Measurements from ENCODE around the gene UBE2L6.

The UBE2L6 gene

DNA sequence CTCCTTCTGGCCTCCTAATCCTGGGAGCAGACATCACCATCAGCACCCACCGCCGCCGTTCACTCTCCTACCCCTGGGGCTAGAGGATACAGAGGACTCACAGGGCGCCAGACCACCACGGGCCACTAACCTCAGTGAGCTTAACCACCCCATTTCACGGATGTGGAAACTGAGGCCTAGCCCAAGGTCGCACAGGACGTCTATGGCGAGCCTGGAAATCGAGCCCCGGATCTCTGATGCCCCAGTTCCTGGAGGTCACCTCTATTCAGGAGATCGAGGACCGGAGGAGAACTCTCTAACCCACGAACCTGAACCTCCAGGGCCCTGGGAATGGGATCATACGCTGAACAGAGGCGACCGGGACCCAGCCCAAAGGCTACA is 37.3 kb downstream of the UBE2L6 start:
- no peak for DNase-seq (ENCODE audit: low spot score)

DNA sequence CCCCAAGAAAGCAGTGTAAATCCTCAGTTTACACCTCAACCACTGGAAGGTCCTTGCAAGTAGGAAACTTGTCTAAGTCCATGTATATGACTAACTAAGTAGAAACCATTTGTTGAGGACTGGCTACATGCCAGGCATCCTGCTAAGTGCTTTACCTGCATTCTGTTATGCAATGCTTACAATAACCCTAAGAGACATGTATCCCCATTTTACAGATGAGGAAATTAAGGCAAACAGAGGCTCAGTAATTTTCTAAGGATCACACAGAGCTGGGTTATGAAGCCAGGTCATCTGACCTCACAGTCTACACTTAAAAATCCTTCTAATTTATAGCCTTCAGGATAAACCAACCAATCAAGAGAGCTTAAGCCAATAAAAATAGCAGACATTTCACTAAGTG is 38.5 kb downstream of the UBE2L6 start:
- DNase-seq (ENCODE audit: low spot score) = no peak

DNA sequence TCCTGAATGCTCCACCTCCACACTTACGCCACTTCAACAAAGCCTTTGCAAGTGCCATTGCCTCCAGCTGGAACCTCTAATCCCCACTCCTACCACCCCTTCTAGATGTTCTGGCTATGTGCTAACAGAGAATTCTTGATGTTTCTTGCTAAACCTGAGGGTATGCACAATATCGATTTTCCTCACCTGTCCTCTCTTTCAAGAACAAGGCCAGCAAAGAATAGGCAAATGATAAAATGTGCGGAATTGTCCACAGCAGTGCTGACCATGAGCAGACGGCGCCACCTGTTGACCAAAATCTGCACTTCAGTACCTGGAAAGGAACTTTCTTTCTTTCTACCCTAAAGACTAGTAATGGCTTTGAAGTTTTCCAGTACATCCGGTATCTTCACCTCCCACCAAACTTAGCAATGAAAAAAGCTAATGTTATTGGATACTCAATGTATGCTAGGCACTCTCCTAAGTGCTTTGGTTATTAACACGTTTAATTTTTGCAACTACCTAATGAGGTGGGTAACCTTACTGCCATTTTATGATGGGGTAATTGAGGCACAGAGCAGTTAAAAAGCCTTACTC is 40.3 kb downstream of the UBE2L6 start:
- peak; percentile 71 for DNase-seq (ENCODE audit: low spot score)

DNA sequence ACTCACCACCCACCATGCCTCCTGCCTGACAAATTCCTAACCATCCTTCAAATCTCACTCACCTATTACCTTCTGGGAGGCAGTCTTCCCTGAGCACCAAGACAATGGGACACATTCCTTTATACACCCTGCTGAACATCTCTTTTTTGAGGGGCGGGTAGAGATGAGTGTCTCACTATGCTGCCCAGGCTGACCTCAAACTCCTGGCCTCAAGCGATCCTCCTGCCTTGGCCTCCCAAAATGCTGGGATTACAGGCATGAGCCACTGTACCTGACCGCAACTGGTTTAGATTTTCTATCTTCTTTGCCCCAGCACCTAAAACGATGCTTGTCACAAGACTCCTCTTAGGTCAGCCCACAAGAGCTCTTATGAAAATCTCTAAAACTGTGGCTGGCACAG is 44.1 kb downstream of the UBE2L6 start:
- DNase-seq (ENCODE audit: low spot score) = no peak

DNA sequence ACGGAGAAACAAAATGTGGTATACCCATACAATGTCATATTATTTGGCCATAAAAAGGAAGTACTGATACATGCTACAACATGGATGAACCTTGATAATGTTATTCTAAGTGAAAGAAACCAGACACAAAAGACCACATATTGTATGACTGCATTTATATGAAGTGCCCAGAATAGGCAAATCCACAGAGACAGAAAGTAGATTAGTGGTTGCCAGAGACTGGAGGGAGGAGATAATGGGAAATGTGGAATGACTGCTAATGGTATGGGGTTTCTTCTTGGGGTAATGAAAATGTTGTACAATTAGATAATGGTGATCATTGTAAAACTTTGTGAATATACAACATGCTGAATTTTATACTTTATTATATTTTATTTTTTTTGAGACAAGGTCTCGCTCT is 46.4 kb downstream of the UBE2L6 start:
- DNase-seq (ENCODE audit: low spot score) = no peak

DNA sequence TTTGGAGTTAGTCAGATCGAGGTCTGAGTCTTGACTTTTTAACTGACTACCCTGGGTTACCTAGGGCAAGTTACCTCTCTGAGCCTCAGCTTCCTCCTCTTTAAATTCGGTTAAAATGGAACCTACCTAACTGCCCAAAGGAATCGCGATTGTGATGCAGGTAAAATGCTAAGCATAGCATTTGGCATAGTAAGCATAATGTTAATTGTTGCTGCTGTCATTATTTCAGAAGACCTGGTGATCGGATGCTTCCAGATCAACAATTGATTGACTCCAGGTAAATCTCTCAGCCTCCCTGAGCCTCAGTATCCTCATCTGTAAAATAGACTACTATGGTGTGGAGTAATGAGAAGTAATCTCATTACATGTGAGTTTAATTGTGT is 51.4 kb downstream of the UBE2L6 start:
- no peak for DNase-seq (ENCODE audit: low spot score)

DNA sequence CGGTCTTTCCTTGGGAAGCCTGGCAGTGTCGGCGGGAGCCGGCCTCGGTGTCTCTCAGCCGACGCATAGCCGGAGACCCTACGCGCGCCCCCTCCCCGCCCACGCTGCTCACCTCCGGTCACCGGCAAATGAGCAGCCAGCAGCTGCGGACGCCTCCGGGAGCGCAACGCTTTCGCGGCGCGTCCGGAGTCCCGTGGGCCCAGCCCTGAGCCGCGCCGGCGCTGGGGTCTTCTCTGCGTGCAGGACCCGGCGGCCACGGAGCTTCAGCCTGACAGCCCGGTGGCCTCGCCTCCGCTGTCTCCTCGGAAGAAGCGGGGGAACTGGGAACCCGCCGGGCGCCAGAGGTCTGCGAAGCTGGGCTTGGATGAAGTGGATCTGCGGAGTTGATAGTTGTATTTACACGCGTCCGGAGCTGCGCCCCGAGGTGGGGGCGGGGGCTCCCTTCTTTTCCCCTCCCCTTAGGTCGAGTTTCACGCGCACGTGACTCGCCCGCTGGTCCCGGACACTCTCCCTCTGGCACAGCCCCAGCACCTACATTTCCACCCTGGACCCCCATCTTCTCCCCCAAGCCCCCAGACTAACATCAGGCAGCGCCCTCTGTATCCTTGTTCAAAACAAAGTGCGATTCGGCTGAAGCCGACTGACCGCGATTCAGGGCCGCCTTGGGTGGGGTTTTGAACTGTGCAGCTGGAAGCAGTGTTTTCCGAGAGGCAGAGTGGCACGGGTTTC is 52.0 kb downstream of the UBE2L6 start, which contains the start of gene SLC43A1:
TSS of gene SLC43A1 (minus strand) at position 371 of the 729 bp plus-strand sequence. CDS start 1,591 bp downstream, outside the sequence.
- peak; percentile 81 for DNase-seq (ENCODE audit: low spot score)

DNA sequence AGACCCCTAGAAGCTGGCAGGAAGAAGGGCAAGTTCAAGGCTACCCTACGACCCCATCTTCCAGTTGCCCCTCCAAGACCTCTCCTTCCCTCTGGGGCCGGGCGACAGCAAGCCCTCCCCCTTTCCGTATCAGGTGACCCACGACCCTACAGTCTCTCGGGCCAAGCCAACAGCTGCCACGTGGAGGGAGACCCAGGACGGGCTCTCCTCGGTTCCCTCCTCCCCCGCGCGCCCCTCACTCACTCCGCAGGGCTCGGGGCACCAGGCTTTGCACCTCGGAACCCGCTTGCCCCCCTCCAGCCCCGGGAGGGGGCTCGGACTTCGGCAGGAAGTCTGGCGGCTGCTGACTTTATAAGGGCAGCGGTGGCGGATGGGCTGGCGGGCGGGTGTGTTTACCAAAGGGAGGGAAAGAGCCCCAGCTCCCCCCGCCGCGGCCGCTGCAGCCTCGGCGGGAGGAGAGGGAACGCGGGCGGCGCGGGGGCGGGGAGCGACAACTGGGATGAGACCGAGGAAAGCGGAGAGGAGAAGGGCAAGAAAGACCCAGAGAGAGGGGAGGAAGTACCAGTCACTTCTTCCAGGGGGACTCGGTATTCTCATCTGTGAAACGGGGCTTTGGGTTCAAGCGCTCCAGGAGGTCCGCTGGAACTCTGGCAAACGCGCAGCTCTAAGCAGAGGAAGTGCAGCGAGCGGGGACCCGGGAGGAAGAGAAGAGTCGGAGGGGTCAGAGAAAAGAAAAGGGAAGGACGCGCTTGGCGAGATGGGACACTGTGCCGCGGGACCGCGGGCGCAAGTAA is 52.7 kb downstream of the UBE2L6 start:
- DNase-seq (ENCODE audit: low spot score) = peak; percentile 54

DNA sequence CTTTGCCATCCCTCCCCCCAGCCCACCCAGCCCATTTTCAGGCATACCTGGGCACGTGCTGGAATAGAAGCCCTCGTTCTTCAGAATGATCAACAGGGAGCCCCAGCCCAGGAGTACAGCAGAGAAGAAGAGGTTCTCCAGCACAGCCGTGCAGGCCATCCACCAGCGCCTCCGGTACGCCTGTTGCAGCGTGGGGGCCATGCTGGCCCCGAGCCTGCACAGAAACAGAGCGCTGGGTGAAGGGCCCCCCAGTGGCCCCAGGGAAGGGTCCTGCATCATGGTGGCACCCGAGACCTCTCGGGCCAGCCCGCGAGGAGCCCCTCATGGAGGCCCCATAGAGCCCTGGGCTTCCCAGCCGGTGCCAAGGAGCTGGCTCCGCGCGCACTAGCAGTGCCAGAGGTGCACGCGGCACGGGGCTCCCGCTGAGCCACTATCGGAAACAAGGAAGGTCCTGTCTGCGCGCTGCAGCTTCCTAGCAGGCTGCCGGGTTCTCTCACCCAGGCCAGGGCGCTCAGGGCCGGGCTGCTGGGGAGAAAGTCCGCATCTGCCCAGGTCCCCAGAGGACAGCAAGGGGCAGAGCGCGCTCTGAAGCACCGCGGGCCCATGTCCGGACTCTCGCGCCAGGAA is 53.4 kb downstream of the UBE2L6 start:
- DNase-seq (ENCODE audit: low spot score) = peak; percentile 57

DNA sequence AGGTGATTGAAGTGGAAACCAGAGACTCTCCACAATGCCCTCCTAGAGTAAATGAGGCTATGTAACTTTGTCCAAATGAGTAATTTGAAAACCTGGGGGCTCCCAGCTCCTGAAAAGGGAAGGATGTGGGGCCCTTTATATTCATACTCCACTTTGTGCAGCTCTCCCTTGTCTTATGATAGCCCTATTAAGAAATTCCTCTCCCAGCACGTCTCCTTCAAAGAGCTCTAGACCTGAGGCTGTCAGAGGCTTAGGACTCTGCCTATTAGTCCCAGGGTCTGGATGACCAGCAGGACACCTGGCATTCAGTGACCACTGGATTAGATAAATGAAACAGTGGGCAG is 54.0 kb downstream of the UBE2L6 start:
- peak; percentile 22 for DNase-seq (ENCODE audit: low spot score)

DNA sequence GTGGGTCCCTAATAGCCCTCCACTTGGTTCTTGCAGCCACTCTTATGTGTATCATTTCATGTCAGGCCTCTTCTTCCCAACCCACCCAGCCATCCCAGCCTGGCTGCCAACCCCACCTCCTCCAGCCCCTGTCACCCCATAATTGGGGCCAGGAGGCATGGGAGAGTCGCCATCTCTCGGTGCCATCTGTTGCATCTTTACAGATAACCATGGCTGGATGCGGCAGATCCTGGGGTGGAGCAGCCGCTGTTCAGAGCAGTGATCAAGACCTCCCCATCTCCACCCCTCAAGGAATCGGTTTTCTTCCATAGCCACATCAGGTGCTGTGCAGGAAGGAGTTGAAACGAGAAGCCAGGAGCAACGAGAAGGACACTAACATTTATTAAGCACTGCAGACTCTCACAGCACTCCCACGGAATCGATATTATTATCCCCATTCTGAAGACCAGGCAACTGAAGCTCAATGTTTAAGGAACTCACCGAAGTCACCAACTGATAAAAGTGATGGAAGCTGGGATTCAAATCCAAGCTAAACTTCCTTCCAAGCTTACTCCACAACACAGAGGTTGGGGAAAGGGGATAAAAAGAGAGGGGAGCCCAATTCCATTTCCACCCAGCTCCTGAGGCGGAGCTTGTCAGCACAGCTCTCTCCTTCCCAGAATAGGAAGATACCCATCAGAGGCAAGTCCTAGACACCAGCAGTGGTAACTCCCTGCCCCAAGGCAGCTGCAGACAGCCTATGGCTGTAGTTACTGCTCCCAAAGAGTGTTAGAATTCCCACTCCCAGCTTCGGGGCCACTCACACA is 54.6 kb downstream of the UBE2L6 start:
- DNase-seq (ENCODE audit: low spot score) = peak; percentile 25

DNA sequence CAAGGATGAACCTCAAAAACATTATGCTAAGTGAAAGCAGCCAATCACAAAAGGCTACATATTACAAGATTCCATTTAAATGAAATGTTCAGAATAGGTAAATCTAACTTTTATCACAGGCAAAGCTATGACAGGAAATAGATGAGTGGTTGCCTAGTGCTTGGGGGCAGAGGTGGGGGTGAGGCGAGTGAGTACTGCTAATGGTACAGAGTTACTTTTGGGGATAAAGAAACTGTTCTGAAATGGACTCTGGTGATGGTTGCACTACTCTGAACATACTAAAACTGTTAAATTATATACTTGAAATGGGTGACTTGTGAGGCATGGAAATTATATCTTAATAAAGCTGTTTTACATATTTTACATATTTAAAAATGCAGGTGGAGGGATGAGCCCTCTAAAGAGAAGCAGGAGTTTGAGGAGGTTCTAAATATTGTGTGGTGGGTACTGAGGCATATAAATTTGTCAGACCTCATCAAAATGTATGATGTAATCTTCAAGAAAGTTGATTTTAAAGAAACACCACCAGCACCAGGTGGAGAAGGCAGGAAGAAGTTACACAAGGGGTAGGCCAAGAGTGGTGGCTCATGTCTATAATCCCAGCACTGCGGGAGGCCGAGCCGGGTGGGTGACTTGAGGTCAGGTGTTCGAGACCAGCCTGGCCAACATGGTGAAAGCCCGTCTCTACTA is 55.6 kb downstream of the UBE2L6 start:
- DNase-seq (ENCODE audit: low spot score) = no peak

DNA sequence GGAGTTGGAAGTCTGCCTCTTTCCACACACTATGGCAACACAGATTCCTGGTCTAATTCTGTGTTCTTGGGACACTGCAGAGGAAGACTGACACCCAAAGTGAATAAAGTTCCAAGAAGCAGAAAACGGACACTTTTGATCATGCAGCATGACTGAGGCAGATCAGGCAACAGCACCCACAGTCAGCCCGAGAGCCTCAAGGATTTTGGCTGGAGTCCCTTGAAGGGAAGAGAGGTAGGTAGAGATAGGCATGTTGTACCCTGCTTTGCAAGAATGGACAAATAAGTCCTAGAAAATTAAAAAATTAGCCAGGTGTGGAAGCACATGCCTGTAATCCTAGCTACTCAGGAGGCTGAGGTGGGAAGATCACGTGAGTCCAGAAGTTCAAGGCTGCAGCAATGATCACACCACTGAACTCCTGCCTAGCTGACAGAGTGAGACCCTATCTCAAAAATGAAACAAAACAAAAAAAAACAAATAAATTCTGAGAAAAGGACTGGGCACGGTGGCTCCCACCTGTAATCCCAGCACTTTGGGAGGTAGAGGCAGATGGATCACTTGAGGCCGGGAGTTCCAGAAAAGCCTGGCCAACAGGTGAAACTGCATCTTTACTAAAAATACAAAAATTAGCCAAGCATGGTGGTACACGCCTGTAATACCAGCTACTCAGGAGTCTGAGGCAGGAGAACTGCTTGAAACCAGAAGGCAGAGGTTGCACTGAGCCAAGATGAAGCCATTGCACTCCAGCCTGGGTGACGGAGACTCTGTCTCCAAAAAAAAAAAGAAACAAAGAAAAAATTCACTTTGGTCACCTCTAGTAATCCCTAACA is 58.9 kb downstream of the UBE2L6 start:
- no peak for DNase-seq (ENCODE audit: low spot score)

DNA sequence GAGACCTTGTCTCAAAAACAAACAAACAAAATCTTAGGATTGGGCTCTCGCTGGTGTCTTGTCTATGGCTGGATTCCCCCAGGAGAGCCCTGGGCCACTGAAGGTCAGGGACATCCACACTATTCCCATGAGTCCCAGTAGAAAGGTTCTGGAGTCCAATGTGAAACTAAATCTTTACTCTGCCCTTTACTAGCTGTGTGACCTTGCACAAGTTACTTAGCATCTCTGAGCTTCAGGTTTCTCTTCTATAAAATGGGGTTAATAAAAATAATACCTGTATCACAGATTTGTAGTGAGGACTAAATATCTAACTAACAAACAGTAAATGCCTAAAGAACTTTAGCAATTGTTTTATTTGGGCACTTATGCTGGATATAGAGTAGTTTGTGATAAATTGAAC is 61.0 kb downstream of the UBE2L6 start:
- DNase-seq (ENCODE audit: low spot score) = no peak

DNA sequence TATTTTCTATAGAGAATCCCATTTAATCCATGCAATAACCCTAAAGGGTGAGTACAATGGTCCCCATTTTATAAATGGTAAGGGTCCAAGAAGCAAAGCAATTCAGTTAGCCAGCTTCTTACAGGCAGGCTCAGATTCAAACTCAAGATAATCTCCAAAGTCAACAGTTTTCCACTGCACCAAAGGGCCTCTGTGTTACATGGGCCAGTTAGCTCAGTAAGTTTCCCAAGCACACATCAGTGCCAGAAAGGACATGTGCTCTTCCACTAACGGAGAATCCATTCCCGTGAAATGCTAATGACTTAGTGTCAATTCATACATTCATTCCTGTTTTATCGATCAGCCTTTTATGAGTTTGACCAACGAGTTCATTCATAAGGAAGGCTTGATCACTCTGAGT is 63.0 kb downstream of the UBE2L6 start:
- DNase-seq (ENCODE audit: low spot score) = no peak

DNA sequence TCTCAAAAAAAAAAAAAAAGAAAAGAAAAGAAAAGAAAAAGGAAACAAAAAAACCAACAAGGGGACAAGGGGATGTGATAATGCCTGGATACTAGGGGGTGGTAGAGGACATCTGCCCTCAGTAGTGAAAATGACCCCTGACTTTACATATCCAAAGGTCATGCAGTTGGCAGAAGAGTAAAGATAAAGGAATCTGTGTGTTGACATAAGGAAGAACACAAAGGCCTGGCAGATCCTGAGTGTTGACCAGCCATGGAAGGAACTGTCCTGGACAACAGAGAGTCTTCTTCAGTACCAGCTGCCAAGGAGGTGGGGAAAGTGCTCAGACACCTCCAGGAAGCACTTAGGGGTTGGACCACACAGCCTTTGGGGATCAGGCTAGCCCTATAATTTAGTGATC is 64.6 kb downstream of the UBE2L6 start:
- DNase-seq (ENCODE audit: low spot score) = no peak

DNA sequence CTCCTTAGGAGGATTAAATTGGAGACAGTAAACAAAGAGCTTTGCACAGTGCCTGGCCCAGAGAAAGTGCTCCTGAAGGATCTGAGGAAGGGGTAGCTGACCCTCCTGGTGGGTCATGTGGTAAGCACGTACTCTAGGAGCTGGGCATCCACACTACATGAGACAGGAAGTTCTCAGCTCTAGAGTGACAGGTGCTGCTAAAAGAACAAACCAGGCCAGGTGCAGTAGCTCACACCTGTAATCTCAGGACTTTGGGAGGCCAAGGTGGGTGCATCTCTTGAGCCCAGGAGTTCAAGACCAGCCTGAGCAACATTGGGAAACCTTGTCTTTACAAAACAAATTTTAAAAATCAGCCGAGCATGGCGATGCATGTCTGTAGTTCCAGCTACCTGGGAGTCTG is 65.1 kb downstream of the UBE2L6 start:
- DNase-seq (ENCODE audit: low spot score) = no peak

DNA sequence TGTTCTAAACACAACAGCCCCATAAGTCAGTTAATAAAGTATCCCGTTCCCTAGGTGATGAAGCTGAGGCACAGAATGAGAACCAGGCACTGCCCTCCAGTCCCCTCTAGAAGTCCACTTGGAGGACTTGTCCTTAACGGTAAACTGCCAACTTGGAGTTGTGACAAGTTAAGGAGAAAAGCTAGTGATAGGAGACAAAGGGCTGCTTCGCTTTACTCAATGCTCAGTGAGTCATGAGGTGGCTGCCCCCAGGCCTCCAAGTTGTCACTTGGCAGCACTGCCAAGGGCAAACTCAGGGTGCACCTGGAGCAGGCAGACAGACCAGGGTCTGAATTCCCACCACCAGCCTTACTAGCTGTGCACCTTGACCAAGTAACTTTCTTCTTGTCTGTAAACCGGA is 65.5 kb downstream of the UBE2L6 start:
- no peak for DNase-seq (ENCODE audit: low spot score)

Measured in RKO (cell line).